GM18526 (cell line): ENCODE results near the gene IRS2.

ENCODE experiments used
- POLR2A ChIP-seq: IDR thresholded peaks from 3 replicates; pipeline ENCODE4 v1.6.1; 2011; ENCODE audit not compliant: insufficient read length; ENCODE audit errors: extremely low read depth

Gene IRS2

GRCh38 chr13:109751477-109751876, 34.9 kb downstream of the IRS2 start:
- TF ChIP-seq POLR2A: no peak

GRCh38 chr13:109750221-109750775, 36.1 kb downstream of the IRS2 start:
- TF ChIP-seq POLR2A: no peak

GRCh38 chr13:109749365-109749764, 37.0 kb downstream of the IRS2 start:
- no peak for TF ChIP-seq POLR2A

GRCh38 chr13:109748677-109749076, 37.7 kb downstream of the IRS2 start:
- TF ChIP-seq POLR2A: no peak

GRCh38 chr13:109747524-109747923, 38.9 kb downstream of the IRS2 start:
- no peak for TF ChIP-seq POLR2A

GRCh38 chr13:109746364-109746763, 40.0 kb downstream of the IRS2 start:
- TF ChIP-seq POLR2A: no peak

- TF ChIP-seq POLR2A: no peak
Measured at GRCh38 chr13:109745702-109746101, 40.7 kb downstream of the IRS2 start.

- no peak for TF ChIP-seq POLR2A
Measured at GRCh38 chr13:109745060-109745459, 41.3 kb downstream of the IRS2 start.

- no peak for TF ChIP-seq POLR2A
Measured at GRCh38 chr13:109744512-109745051, 41.8 kb downstream of the IRS2 start.

- TF ChIP-seq POLR2A: no peak
Measured at GRCh38 chr13:109743706-109744453, 42.5 kb downstream of the IRS2 start.

GRCh38 chr13:109741966-109742365, 44.4 kb downstream of the IRS2 start:
- no peak for TF ChIP-seq POLR2A

- no peak for TF ChIP-seq POLR2A
Measured at GRCh38 chr13:109740721-109741120, 45.7 kb downstream of the IRS2 start.

- no peak for TF ChIP-seq POLR2A
Measured at GRCh38 chr13:109740121-109740520, 46.3 kb downstream of the IRS2 start.

- no peak for TF ChIP-seq POLR2A
Measured at GRCh38 chr13:109738298-109738746, 48.1 kb downstream of the IRS2 start.

GRCh38 chr13:109737606-109738005, 48.8 kb downstream of the IRS2 start:
- TF ChIP-seq POLR2A: no peak

GRCh38 chr13:109737046-109737573, 49.3 kb downstream of the IRS2 start:
- TF ChIP-seq POLR2A: no peak
